H7 (cell line): Measurements from ENCODE around the gene PCDHAC1. TPM values are rescaled to one million over a fixed set of nuclear protein-coding genes. Genes with fewer than 3 reads are reported as not detected.

Source experiments
- DNase-seq: peaks from one replicate; pipeline ENCODE4 v3.0.0; 2012
- H3K27me3 ChIP-seq: 2 replicates; pipeline ENCODE4 v1.6.0; 2011; ENCODE audit warnings: mild to moderate bottlenecking, low read length; ENCODE audit not compliant: control insufficient read depth, insufficient read depth
- H3K36me3 ChIP-seq: replicated peaks from 2 replicates; pipeline ENCODE4 v1.5.1; 2011; ENCODE audit warnings: low read length; ENCODE audit not compliant: control insufficient read depth, insufficient read depth
- H3K4me3 ChIP-seq: 2 replicates; pipeline ENCODE4 v1.5.1; 2011; ENCODE audit warnings: low read depth, mild to moderate bottlenecking, control low read depth, low read length, moderate library complexity; ENCODE audit not compliant: insufficient read depth
- total RNA-seq: library from RNA; depleted of rRNA; stranded (reverse); fragments of >200 nt; shearing (Covaris generic); gene quantifications from 2 replicates; pipeline ENCODE4 v1.2.3, GENCODE V29; 2014

Gene PCDHAC1
- total RNA-seq, 1 experiment from 2014 or later: 10.3 TPM

GRCh38 chr5:140946578-140946977, 20.5 kb downstream of the PCDHAC1 start:
- Histone ChIP-seq H3K4me3 (no peak overlapping the region), H3K36me3 (no peaks in the 10 kb centered on the region), H3K27me3 (no peaks in the 10 kb centered on the region)
- no peak for DNase-seq

GRCh38 chr5:140951636-140952035, 25.5 kb downstream of the PCDHAC1 start:
- Histone ChIP-seq H3K36me3 (no peaks in the 10 kb centered on the region), H3K27me3 (no peaks in the 10 kb centered on the region), H3K4me3 (no peak overlapping the region)
- DNase-seq: no peak

DNA sequence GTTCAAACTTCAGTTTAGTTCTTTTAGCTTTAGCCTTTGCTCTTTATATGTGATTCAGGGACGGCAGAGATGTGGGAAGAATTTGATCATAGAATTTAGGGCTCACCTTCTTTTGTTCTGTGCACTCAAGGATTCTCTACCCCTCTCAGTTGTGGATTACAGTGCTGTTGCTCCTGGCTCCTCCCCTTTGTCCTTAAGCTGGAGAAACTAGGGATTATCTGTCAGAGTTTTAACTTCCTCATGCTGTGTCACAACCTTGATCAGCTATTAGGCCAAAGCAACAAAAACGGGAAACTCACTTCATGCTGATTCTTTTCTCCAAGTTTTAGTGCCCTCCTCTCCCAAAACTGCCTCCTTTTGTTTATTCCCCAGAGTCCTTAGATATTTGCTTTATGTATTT, 27.1 kb downstream of the PCDHAC1 start:
- Histone ChIP-seq H3K4me3 (no peak overlapping the region), H3K36me3 (no peaks in the 10 kb centered on the region), H3K27me3 (no peaks in the 10 kb centered on the region)
- DNase-seq: no peak

- DNase-seq: no peak
- Histone ChIP-seq H3K36me3 (no peaks in the 10 kb centered on the region), H3K4me3 (no peak overlapping the region), H3K27me3 (peaks cover 6% of the 10 kb centered on the region)
Measured at GRCh38 chr5:140962190-140962589, 36.1 kb downstream of the PCDHAC1 start.

GRCh38 chr5:140964356-140964755, 38.3 kb downstream of the PCDHAC1 start:
- peaks cover 15% of the 10 kb centered on the region for H3K27me3 ChIP-seq
- no peaks in the 10 kb centered on the region for H3K36me3 ChIP-seq
- no peak for DNase-seq
- no peak overlapping the region for H3K4me3 ChIP-seq

GRCh38 chr5:140965905-140966292, 39.8 kb downstream of the PCDHAC1 start:
- Histone ChIP-seq H3K4me3 (peak overlapping the region; percentile 75), H3K27me3 (peaks cover 15% of the 10 kb centered on the region), H3K36me3 (no peaks in the 10 kb centered on the region)
- peak; percentile 38 for DNase-seq

DNA sequence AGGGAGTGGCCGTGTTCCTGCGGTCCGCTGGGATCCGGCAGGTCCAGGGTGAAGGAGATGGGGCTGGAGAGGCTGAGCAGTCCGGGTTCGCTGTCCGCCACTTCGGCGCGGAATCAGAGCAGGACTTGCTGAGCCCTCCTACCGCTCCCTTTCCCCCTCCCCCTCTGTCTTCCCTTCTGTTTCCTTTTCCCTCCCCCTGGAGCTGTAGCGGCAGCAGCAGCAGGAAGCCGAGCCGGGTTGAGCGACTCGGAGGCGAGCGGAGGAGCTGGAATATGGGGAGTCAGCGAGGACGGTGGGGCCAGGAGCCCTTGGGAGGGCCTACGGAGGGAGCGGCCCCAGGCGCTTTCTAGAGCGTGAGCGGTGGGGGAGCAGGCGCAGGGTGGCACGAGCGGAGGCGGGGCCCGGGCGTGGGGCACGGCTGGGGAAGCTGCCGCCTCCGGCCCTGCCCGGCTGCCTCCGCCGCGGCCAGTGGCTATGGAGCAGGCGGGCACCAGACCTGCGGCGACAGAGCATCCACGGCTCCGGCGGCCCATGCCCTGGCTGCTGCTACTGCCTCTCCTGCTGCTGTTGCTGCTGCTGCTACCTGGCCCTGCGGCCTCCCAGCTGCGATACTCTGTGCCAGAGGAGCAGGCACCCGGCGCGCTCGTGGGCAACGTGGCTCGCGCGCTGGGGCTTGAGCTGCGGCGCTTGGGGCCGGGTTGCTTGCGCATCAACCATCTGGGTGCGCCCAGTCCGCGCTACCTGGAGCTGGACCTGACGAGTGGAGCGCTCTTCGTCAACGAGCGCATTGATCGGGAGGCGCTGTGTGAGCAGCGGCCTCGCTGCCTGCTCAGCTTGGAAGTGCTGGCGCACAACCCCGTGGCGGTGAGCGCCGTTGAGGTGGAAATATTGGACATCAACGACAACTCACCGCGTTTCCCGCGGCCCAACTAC, 40.5 kb downstream of the PCDHAC1 start, which contains the start of gene PCDHAC2:
Gene PCDHAC2, plus strand, starts transcription at position 184 of the 933 bp plus-strand sequence. Its CDS starts 291 bp downstream, at position 475.
- Histone ChIP-seq H3K36me3 (no peaks in the 10 kb centered on the region), H3K4me3 (peak within 1 kb of the TSS; percentile 75), H3K27me3 (peaks cover 15% of the 10 kb centered on the region)
- DNase-seq: peak; percentile 78

DNA sequence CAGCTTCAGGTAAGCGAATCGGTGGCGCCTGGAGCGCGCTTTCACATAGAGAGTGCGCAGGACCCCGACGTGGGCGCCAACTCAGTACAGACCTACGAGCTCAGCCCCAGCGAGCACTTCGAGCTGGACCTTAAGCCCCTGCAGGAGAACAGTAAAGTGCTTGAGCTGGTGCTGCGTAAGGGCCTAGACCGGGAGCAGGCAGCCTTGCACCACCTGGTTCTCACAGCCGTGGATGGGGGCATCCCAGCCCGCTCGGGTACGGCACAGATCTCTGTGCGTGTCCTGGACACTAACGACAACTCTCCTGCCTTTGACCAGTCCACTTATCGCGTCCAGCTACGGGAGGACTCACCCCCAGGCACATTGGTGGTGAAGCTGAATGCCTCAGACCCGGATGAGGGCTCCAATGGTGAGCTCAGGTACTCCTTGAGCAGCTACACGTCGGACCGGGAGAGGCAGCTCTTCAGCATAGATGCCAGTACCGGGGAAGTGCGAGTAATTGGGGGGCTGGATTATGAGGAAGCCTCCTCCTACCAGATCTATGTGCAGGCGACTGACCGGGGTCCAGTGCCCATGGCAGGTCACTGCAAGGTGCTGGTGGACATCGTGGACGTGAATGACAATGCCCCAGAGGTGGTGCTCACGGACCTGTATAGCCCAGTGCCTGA, 41.3 kb downstream of the PCDHAC1 start:
- peaks cover 15% of the 10 kb centered on the region for H3K27me3 ChIP-seq
- peak overlapping the region; percentile 75 for H3K4me3 ChIP-seq
- peak; percentile 19 for DNase-seq
- H3K36me3 ChIP-seq: no peaks in the 10 kb centered on the region

DNA sequence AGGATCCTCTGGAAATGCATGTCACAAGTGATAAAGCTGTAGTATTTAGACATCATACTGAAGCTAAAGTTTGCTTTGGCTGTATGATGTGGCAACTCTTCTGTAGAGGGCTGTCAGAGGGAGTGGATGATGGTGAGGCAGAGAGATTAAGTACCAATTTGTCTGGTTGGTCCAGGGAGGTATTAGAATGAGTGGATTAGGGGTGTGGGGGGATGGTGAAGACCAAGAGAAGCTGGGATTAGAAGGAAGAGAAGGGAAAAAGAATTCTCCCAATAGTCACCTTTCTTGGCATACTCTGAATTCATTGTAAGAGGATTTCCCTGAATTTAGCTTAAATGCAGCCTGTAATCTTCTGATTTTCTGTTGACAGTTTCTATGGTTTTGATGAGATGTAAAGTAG, 43.8 kb downstream of the PCDHAC1 start:
- DNase-seq: no peak
- Histone ChIP-seq H3K36me3 (no peaks in the 10 kb centered on the region), H3K27me3 (peaks cover 15% of the 10 kb centered on the region), H3K4me3 (no peak overlapping the region)

- no peaks in the 10 kb centered on the region for H3K36me3 ChIP-seq
- no peaks in the 10 kb centered on the region for H3K27me3 ChIP-seq
- H3K4me3 ChIP-seq: no peak overlapping the region
- DNase-seq: no peak
Measured at GRCh38 chr5:140973550-140973949, 47.5 kb downstream of the PCDHAC1 start.

DNA sequence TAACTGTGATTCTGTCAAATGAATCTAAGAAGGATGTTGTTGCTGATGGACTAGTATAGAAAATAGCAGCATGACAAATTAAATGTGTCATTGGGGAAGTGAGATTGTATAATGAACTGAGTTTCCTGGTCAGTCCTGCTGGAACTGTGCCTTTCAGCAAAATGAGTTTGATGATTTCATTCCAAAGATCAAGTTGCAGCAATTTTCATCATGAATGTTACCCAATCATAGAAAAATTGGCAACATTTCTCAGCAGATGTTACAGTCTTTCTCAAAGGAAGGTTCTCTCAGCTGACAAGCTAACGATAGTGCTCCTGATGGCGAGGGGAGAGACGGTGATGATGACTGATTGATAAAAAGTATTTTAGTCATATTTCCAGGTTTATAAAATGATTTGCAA, 50.9 kb downstream of the PCDHAC1 start:
- Histone ChIP-seq H3K36me3 (no peaks in the 10 kb centered on the region), H3K4me3 (no peak overlapping the region), H3K27me3 (no peaks in the 10 kb centered on the region)
- no peak for DNase-seq

DNA sequence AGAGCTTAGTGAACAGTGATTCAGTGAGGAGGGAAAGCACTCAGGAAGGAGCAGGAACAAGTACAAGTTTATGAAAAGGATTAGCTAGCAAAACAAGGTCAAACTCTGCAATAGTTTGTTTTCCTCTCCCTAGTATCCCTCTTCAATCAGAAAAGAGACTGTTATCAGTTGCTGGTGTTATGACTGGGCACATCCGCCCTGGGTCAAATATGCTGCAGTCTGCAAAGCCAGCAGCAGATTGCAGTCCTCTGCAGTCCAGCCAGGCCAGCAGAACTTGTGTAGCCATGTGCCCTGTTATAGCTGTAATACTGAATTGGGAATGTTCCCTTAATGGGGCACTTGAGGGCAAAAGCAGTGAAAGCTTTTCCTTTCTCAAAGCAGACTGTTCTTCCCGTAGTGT, 52.2 kb downstream of the PCDHAC1 start:
- no peaks in the 10 kb centered on the region for H3K27me3 ChIP-seq

GRCh38 chr5:140978983-140979382, 52.9 kb downstream of the PCDHAC1 start:
- H3K36me3 ChIP-seq: no peaks in the 10 kb centered on the region
- H3K4me3 ChIP-seq: no peak overlapping the region
- H3K27me3 ChIP-seq: no peaks in the 10 kb centered on the region
- no peak for DNase-seq

More for the DNA sequence above, 52.2 kb downstream of the PCDHAC1 start:
- no peaks in the 10 kb centered on the region for H3K36me3 ChIP-seq
- no peak overlapping the region for H3K4me3 ChIP-seq
- DNase-seq: no peak
